Stimulated activated CD8-positive, alpha-beta memory T cell treated with anti-CD3 and anti-CD28 coated beads, Interleukin-2, amount 100 ng/mL, for 48 hours (primary cell): ENCODE data around the gene FAM234A.
"Not testable (repeated sequence)": the region's sequence is repeated elsewhere in the genome, so short reads cannot be mapped to it uniquely, and the experiment has no call there.

Experiments used
- DNase-seq, 2 donors: peaks; one replicate each; pipeline ENCODE4 v3.0.0-alpha.2; 2020; ENCODE audit warnings: low read depth in 2 of 2

FAM234A gene

GRCh38 chr16:265002-265529, 30.4 kb downstream of the FAM234A start:
- DNase-seq = no peak

- DNase-seq = no peak
Measured at GRCh38 chr16:265711-266110, 31.1 kb downstream of the FAM234A start.

GRCh38 chr16:266258-267164, 31.9 kb downstream of the FAM234A start:
- no peak for DNase-seq

- not testable (repeated sequence) for DNase-seq
Measured at GRCh38 chr16:267562-267961, 32.9 kb downstream of the FAM234A start.

- no peak for DNase-seq
Measured at GRCh38 chr16:268141-269053, 33.8 kb downstream of the FAM234A start.

GRCh38 chr16:269061-269796, 34.6 kb downstream of the FAM234A start:
- DNase-seq = no peak

- DNase-seq = no peak
Measured at GRCh38 chr16:270381-271255, 36.0 kb downstream of the FAM234A start.

- no peak for DNase-seq
Measured at GRCh38 chr16:272633-273546, 38.3 kb downstream of the FAM234A start.

- no peak for DNase-seq
Measured at GRCh38 chr16:273547-274421, 39.2 kb downstream of the FAM234A start.

GRCh38 chr16:275041-275641, 40.5 kb downstream of the FAM234A start:
- DNase-seq = no peak

GRCh38 chr16:275786-276232, 41.2 kb downstream of the FAM234A start, which contains the start of gene RGS11:
TSS of gene RGS11 (minus strand) at chr16:275944. CDS start at chr16:275911, 33 bp downstream.
- no peak for DNase-seq

GRCh38 chr16:276426-277077, 41.9 kb downstream of the FAM234A start:
- no peak for DNase-seq

GRCh38 chr16:278863-279366, 44.3 kb downstream of the FAM234A start:
- no peak for DNase-seq

- DNase-seq = no peak
Measured at GRCh38 chr16:279531-279930, 44.9 kb downstream of the FAM234A start.

- no peak for DNase-seq
Measured at GRCh38 chr16:280005-280460, 45.4 kb downstream of the FAM234A start.

GRCh38 chr16:280552-280951, 45.9 kb downstream of the FAM234A start, which contains the start of gene ARHGDIG:
TSS of gene ARHGDIG (plus strand) at chr16:280591. CDS start at chr16:280681, 90 bp downstream.
- DNase-seq = no peak
